Liver (tissue), 9 donors: ENCODE data around the gene AMER2. TPM values are rescaled to one million over a fixed set of nuclear protein-coding genes. Genes with fewer than 3 reads are reported as not detected.

Experiments
- DNase-seq: peaks from one replicate; pipeline ENCODE4 v3.0.0-alpha.2; 2017; ENCODE audit warnings: low spot score
- H3K27ac ChIP-seq, 2 donors: one replicate each; pipeline ENCODE4 v1.7.0; 2013; ENCODE audit warnings: inconsistent platforms in 2 of 2, low read length in 2 of 2, control low read depth in 1 of 2, low read depth in 1 of 2, mild to moderate bottlenecking in 1 of 2
- H3K27me3 ChIP-seq, 4 donors: one replicate each; pipeline versions ENCODE4 v1.6.1 to v1.7.0; 2013; ENCODE audit warnings: low read length in 3 of 4, inconsistent platforms in 1 of 4, mild to moderate bottlenecking in 1 of 4, moderate library complexity in 1 of 4; ENCODE audit not compliant: control insufficient read depth in 4 of 4, insufficient read depth in 4 of 4
- H3K36me3 ChIP-seq, 4 donors: one replicate each; pipeline versions ENCODE4 v1.6.1 to v1.7.0; 2013; ENCODE audit warnings: low read length in 3 of 4, mild to moderate bottlenecking in 3 of 4, low read depth in 1 of 4, moderate library complexity in 1 of 4; ENCODE audit not compliant: control insufficient read depth in 4 of 4, insufficient read depth in 3 of 4
- H3K4me1 ChIP-seq, 4 donors: one replicate each; pipeline versions ENCODE4 v1.6.1 to v1.7.0; 2013; ENCODE audit warnings: low read length in 3 of 4, mild to moderate bottlenecking in 3 of 4, moderate library complexity in 1 of 4; ENCODE audit not compliant: control insufficient read depth in 4 of 4, insufficient read depth in 4 of 4
- H3K4me3 ChIP-seq, 3 donors: one replicate each; pipeline versions ENCODE4 v1.6.1 to v1.7.0; 2013; ENCODE audit warnings: low read length in 3 of 3, control low read depth in 1 of 3, low read depth in 1 of 3, mild to moderate bottlenecking in 1 of 3
- H3K9ac ChIP-seq, 2 donors: one replicate each; pipeline ENCODE4 v1.7.0; 2013; ENCODE audit warnings: low read length in 2 of 2, mild to moderate bottlenecking in 2 of 2, moderate library complexity in 2 of 2, control low read depth in 1 of 2, low read depth in 1 of 2
- H3K9me3 ChIP-seq, 4 donors: one replicate each; pipeline versions ENCODE4 v1.6.1 to v1.7.0; 2013; ENCODE audit warnings: low read length in 3 of 4; ENCODE audit not compliant: control insufficient read depth in 4 of 4
- EGR1 ChIP-seq, 2 donors: IDR thresholded peaks; 2 replicates each; pipeline ENCODE4 v1.6.1; 2016 to 2018; ENCODE audit warnings: antibody characterized with exemption in 2 of 2, low read depth in 2 of 2
- FOXA1 ChIP-seq: IDR thresholded peaks from 2 replicates; pipeline ENCODE4 v1.6.1; 2016; ENCODE audit warnings: antibody characterized with exemption
- FOXA2 ChIP-seq: IDR thresholded peaks from 2 replicates; pipeline ENCODE4 v1.6.1; 2016; ENCODE audit warnings: antibody characterized with exemption
- GABPA ChIP-seq, 2 donors: IDR thresholded peaks in 1 of 2; conservative IDR thresholded peaks in 1 of 2; 2 replicates each; pipeline ENCODE4 v1.6.1; 2016; ENCODE audit warnings: antibody characterized with exemption in 2 of 2, mild to moderate bottlenecking in 1 of 2, moderate library complexity in 1 of 2
- HNF4A ChIP-seq, 2 donors: conservative IDR thresholded peaks; 2 replicates each; pipeline ENCODE4 v1.6.1; 2016; ENCODE audit warnings: antibody characterized with exemption in 2 of 2, mild to moderate bottlenecking in 2 of 2
- HNF4G ChIP-seq: IDR thresholded peaks from 2 replicates; pipeline ENCODE4 v1.6.1; 2016; ENCODE audit warnings: antibody characterized with exemption
- JUND ChIP-seq, 2 donors: IDR thresholded peaks; 2 replicates each; pipeline ENCODE4 v1.6.1; 2016; ENCODE audit warnings: antibody characterized with exemption in 2 of 2
- NR2F2 ChIP-seq: IDR thresholded peaks from 2 replicates; pipeline ENCODE4 v1.6.1; 2016; ENCODE audit warnings: antibody characterized with exemption
- RAD21 ChIP-seq, 2 donors: IDR thresholded peaks; 2 replicates each; pipeline ENCODE4 v1.6.1; 2016; ENCODE audit warnings: antibody characterized with exemption in 2 of 2, mild to moderate bottlenecking in 2 of 2
- REST ChIP-seq: IDR thresholded peaks from 2 replicates; pipeline ENCODE4 v1.6.1; 2016; ENCODE audit warnings: antibody characterized with exemption, mild to moderate bottlenecking
- RXRA ChIP-seq, 2 donors: IDR thresholded peaks; 2 replicates each; pipeline ENCODE4 v1.6.1; 2017 to 2018; ENCODE audit warnings: antibody characterized with exemption in 2 of 2, mild to moderate bottlenecking in 1 of 2
- SP1 ChIP-seq: IDR thresholded peaks from 2 replicates; pipeline ENCODE4 v1.6.1; 2018; ENCODE audit warnings: antibody characterized with exemption, mild to moderate bottlenecking
- TAF1 ChIP-seq: conservative IDR thresholded peaks from 2 replicates; pipeline ENCODE4 v1.6.1; 2016; ENCODE audit warnings: antibody characterized with exemption, mild to moderate bottlenecking
- YY1 ChIP-seq: IDR thresholded peaks from 2 replicates; pipeline ENCODE4 v1.6.1; 2016; ENCODE audit warnings: antibody characterized with exemption, mild to moderate bottlenecking
- WGBS: extraction: QIAGEN DNeasy Blood & Tissue Kit; methylation state at CpG from one replicate; pipeline ENCODE4 v1.1.7; 2013; 5-methylcytosine and 5-hydroxymethylcytosine counted together
- polyA plus RNA-seq, 2 donors: library from polyadenylated mRNA; stranded (reverse) in 1 of 2; unstranded in 1 of 2; fragments of 200-250 nt in 1 of 2; fragments of >200 nt in 1 of 2; fragmentation: Nextera tagmentation in 1 of 2; extraction: Ambion mirVana in 1 of 2; gene quantifications; one replicate each; pipeline versions ENCODE4 v1.2.1 to v1.2.3, GENCODE V29; 2013 to 2015
- total RNA-seq, 2 donors: library from RNA; depleted of rRNA; stranded (reverse); fragments of >200 nt; gene quantifications; one replicate each; pipeline ENCODE4 v1.2.3, GENCODE V29; 2014
- TF ChIP-seq, protein P1 (sequence below): fragments of 150-350 bp; IDR thresholded peaks from 2 replicates; pipeline ENCODE4 v1.5.1; 2017; ENCODE audit warnings: improper control_type of control experiment, low read depth, low read length; ENCODE audit not compliant: missing input control
- TF ChIP-seq, protein P2 (sequence below): IDR thresholded peaks from 2 replicates; pipeline ENCODE4 v1.6.1; 2016; ENCODE audit warnings: antibody characterized with exemption
- TF ChIP-seq, protein P3 (sequence below): IDR thresholded peaks from 2 replicates; pipeline ENCODE4 v1.6.1; 2016; ENCODE audit warnings: antibody characterized with exemption
- TF ChIP-seq, protein P4 (sequence below): IDR thresholded peaks from 2 replicates; pipeline ENCODE4 v1.6.1; 2016; ENCODE audit warnings: antibody characterized with exemption
- donor health status: healthy.
- donor health status: healthy.
- donor health status: healthy.
- donor health status: healthy.
- donor health status: healthy.

AMER2 gene
- total and polyA plus RNA-seq, 4 donors = not detected

- Histone ChIP-seq H3K4me1 (no peaks in the 10 kb centered on the region), H3K9ac (no peak overlapping the region), H3K4me3 (no peak overlapping the region), H3K27me3 (peaks cover 0 to 15% (median 8%) of the 10 kb centered on the region in 4 donors), H3K9me3 (peaks cover 0 to 13% (median 10%) of the 10 kb centered on the region in 4 donors), H3K27ac (no peak overlapping the region), H3K36me3 (no peaks in the 10 kb centered on the region)
- TF ChIP-seq JUND (IDR thresholded peaks at IDR 0.05) (no peak), SP1 (no peak), HNF4G (no peak), RXRA (IDR thresholded peaks at IDR 0.05) (no peak), RAD21 (IDR thresholded peaks at IDR 0.05) (no peak), FOXA2 (no peak), HNF4A (conservative IDR thresholded peaks at IDR 0.05) (no peak), FOXA1 (no peak), EGR1 (IDR thresholded peaks at IDR 0.05; ENCODE audit: low read depth in 2 of 2) (no peak), TAF1 (no peak), GABPA (IDR thresholded peaks at IDR 0.05 in 1 of 2, conservative IDR thresholded peaks at IDR 0.05 in 1 of 2) (no peak), NR2F2 (no peak)
- TF ChIP-seq, protein P1, sequence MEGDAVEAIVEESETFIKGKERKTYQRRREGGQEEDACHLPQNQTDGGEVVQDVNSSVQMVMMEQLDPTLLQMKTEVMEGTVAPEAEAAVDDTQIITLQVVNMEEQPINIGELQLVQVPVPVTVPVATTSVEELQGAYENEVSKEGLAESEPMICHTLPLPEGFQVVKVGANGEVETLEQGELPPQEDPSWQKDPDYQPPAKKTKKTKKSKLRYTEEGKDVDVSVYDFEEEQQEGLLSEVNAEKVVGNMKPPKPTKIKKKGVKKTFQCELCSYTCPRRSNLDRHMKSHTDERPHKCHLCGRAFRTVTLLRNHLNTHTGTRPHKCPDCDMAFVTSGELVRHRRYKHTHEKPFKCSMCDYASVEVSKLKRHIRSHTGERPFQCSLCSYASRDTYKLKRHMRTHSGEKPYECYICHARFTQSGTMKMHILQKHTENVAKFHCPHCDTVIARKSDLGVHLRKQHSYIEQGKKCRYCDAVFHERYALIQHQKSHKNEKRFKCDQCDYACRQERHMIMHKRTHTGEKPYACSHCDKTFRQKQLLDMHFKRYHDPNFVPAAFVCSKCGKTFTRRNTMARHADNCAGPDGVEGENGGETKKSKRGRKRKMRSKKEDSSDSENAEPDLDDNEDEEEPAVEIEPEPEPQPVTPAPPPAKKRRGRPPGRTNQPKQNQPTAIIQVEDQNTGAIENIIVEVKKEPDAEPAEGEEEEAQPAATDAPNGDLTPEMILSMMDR = no peak
- TF ChIP-seq, protein P2, sequence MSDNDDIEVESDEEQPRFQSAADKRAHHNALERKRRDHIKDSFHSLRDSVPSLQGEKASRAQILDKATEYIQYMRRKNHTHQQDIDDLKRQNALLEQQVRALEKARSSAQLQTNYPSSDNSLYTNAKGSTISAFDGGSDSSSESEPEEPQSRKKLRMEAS = no peak
- TF ChIP-seq, protein P3, sequence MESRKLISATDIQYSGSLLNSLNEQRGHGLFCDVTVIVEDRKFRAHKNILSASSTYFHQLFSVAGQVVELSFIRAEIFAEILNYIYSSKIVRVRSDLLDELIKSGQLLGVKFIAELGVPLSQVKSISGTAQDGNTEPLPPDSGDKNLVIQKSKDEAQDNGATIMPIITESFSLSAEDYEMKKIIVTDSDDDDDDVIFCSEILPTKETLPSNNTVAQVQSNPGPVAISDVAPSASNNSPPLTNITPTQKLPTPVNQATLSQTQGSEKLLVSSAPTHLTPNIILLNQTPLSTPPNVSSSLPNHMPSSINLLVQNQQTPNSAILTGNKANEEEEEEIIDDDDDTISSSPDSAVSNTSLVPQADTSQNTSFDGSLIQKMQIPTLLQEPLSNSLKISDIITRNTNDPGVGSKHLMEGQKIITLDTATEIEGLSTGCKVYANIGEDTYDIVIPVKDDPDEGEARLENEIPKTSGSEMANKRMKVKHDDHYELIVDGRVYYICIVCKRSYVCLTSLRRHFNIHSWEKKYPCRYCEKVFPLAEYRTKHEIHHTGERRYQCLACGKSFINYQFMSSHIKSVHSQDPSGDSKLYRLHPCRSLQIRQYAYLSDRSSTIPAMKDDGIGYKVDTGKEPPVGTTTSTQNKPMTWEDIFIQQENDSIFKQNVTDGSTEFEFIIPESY = no peak
- 12% methylated on average over 1 of the region's 1 CpG for WGBS
- DNase-seq = no peak
These were observed 4.9 kb upstream of the AMER2 start for GRCh38 chr13:25177012-25177411.

DNA sequence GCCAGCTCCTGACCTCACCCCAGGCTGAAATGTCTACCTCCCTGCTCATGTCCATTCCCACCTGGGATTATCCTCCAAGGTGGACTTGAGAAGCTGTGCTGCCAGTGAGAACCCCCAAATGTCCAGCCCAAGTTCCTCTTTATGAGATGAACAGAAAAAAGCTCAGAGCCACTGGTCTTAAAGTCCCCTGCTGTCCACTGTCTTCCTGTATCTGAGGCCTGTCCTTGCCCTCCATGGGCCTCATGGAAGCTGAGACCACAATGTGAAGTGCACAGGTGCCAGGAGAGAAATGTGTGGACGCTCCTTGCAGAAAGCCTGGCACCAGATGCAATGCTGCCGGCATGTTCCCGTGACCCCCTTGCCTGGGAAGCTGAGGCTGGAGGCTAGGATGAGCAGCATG lies 3.3 kb upstream of the AMER2 start:
- WGBS = 83% methylated on average over 3 of the region's 3 CpGs
- Histone ChIP-seq H3K4me3 (no peak overlapping the region), H3K9ac (no peak overlapping the region), H3K36me3 (no peaks in the 10 kb centered on the region), H3K4me1 (peaks cover 0 to 10% (median 3%) of the 10 kb centered on the region in 4 donors), H3K27me3 (peaks cover 6 to 18% (median 10%) of the 10 kb centered on the region in 4 donors), H3K9me3 (peaks cover 0 to 15% (median 10%) of the 10 kb centered on the region in 4 donors), H3K27ac (no peak overlapping the region)
- DNase-seq = no peak
- TF ChIP-seq NR2F2 (no peak), YY1 (no peak), EGR1 (IDR thresholded peaks at IDR 0.05; ENCODE audit: low read depth in 2 of 2) (no peak), REST (no peak), FOXA2 (no peak), FOXA1 (no peak), GABPA (IDR thresholded peaks at IDR 0.05 in 1 of 2, conservative IDR thresholded peaks at IDR 0.05 in 1 of 2) (no peak), HNF4G (no peak)
- TF ChIP-seq, protein P3 = no peak
- TF ChIP-seq, protein P4, sequence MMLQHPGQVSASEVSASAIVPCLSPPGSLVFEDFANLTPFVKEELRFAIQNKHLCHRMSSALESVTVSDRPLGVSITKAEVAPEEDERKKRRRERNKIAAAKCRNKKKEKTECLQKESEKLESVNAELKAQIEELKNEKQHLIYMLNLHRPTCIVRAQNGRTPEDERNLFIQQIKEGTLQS = no peak
- TF ChIP-seq, protein P1 = no peak
